H1 (cell line): Measurements from ENCODE around the gene BEST1. TPM values are rescaled to one million over a fixed set of nuclear protein-coding genes. Genes with fewer than 3 reads are reported as not detected.
A peak's percentile ranks its signal among the peaks of the same experiment; 100 is the strongest.

Source experiments
- BACH1 ChIP-seq: IDR thresholded peaks from 2 replicates; pipeline ENCODE4 v1.6.1; 2012; ENCODE audit warnings: low read length, improper control_type of control experiment
- CEBPB ChIP-seq: IDR thresholded peaks from 2 replicates; pipeline ENCODE4 v1.6.1; 2012; ENCODE audit warnings: low read depth, low read length
- CHD1 ChIP-seq: IDR thresholded peaks from 2 replicates; pipeline ENCODE4 v1.6.1; 2012; ENCODE audit warnings: low read depth, low read length, improper control_type of control experiment
- E2F6 ChIP-seq: IDR thresholded peaks from 2 replicates; pipeline ENCODE4 v1.6.1; 2012; ENCODE audit warnings: inconsistent platforms
- EP300 ChIP-seq, 2 experiments: IDR thresholded peaks; 1 replicate in 1 of 2; 2 replicates in 1 of 2; pipeline ENCODE4 v1.6.1; 2011 to 2012; ENCODE audit warnings: low read depth in 2 of 2, low read length in 2 of 2, mild to moderate bottlenecking in 2 of 2, borderline replicate concordance in 1 of 2, inconsistent platforms in 1 of 2, moderate library complexity in 1 of 2
- GTF2F1 ChIP-seq: IDR thresholded peaks from 2 replicates; pipeline ENCODE4 v1.6.1; 2012; ENCODE audit warnings: low read depth, low read length, improper control_type of control experiment, borderline replicate concordance
- KDM1A ChIP-seq: fragments of 200-600, 300-600 bp; sonication (generic); IDR thresholded peaks from 2 replicates; pipeline ENCODE4 v1.7.1; 2016; ENCODE audit warnings: mild to moderate bottlenecking, low read length, borderline replicate concordance
- KDM4A ChIP-seq: IDR thresholded peaks from one replicate; pipeline ENCODE4 v1.7.1; 2012; ENCODE audit warnings: low read depth, mild to moderate bottlenecking, moderate library complexity, low read length, inconsistent platforms; ENCODE audit not compliant: severe bottlenecking
- KDM5A ChIP-seq: fragments of 200-600 bp; IDR thresholded peaks from 2 replicates; pipeline ENCODE4 v1.7.1; 2012; ENCODE audit warnings: mild to moderate bottlenecking, low read length, inconsistent platforms, mixed read lengths
- NANOG ChIP-seq: IDR thresholded peaks from 2 replicates; pipeline ENCODE4 v1.6.1; 2011; ENCODE audit warnings: low read length, low read depth, mild to moderate bottlenecking, inconsistent platforms; ENCODE audit not compliant: insufficient read depth, poor library complexity, severe bottlenecking
- SIX5 ChIP-seq: IDR thresholded peaks from 2 replicates; pipeline ENCODE4 v1.6.1; 2011; ENCODE audit warnings: mild to moderate bottlenecking, low read depth, low read length
- SP2 ChIP-seq: IDR thresholded peaks from 2 replicates; pipeline ENCODE4 v1.6.1; 2012; ENCODE audit warnings: mild to moderate bottlenecking, low read length, inconsistent platforms
- TEAD4 ChIP-seq: IDR thresholded peaks from 2 replicates; pipeline ENCODE4 v1.6.1; 2012; ENCODE audit warnings: low read depth, low read length, inconsistent platforms, mixed read lengths
- polyA plus RNA-seq, 7 experiments: library from polyadenylated mRNA; depleted of rRNA in 3 of 7; stranded (reverse) in 5 of 7; unstranded in 2 of 7; fragments of >200 nt in 5 of 7; fragments of 200-250 nt in 2 of 7; gene quantifications; 1 replicate in 5 of 7; 2 replicates in 1 of 7; 4 replicates in 1 of 7; pipeline versions ENCODE4 v1.2.1 to v1.2.3, GENCODE V29; 2011 to 2013; ENCODE audit warnings: missing spikeins in 2 of 7, mixed read lengths in 2 of 7
- total RNA-seq: library from RNA; stranded (reverse); fragmentation: NEBNext Ultra II Directional; extraction: Animal tissue kit (Norgen Biotek cat#: 25700); gene quantifications from 2 replicates; pipeline ENCODE4 v1.2.1, GENCODE V29; 2021

Gene BEST1
- total and polyA plus RNA-seq, 2 of the 8 experiments (the other 6 are each of a cell fraction or from before 2014, with no cell fraction given), result 0.22 to 0.62 TPM

- no peak for TF ChIP-seq NANOG
- TF ChIP-seq CHD1, result no peak
- TF ChIP-seq CEBPB, result peak; percentile 34; the same call in 1 of the 2 replicates
- no peak for TF ChIP-seq BACH1
- TF ChIP-seq KDM5A, result no peak
- TF ChIP-seq KDM4A, result no peak
- TF ChIP-seq TEAD4, result no peak
- 0 out of 2 replicates have a peak, but pooled peaks have one; percentile 5 for TF ChIP-seq KDM1A
- no peak for TF ChIP-seq SP2
- no peak for TF ChIP-seq GTF2F1
- no peak for TF ChIP-seq EP300 (IDR thresholded peaks at IDR 0.05; ENCODE audit: borderline replicate concordance in 1 of 2, low read depth in 2 of 2, low read length in 2 of 2)
- TF ChIP-seq E2F6, result 0 out of 2 replicates have a peak, but pooled peaks have one; percentile 34
- no peak for TF ChIP-seq SIX5
Measured at GRCh38 chr11:61954851-61955421, 4.8 kb downstream of the BEST1 start (continued).
